MM.1S (cell line): ENCODE results near the gene TMED10.

Source experiments
- DNase-seq: peaks from one replicate; pipeline ENCODE4 v3.0.0-alpha.2; 2015
- H2AFZ ChIP-seq: fragments of 300-600 bp; sonication (generic); 2 replicates; pipeline ENCODE4 v1.6.0; 2016; ENCODE audit warnings: antibody characterized with exemption, low read length
- H3F3A ChIP-seq: fragments of 300-600 bp; sonication (generic); 2 replicates; pipeline ENCODE4 v1.6.1; 2016; ENCODE audit warnings: mild to moderate bottlenecking, antibody characterized with exemption, low read length, moderate library complexity, mixed read lengths; ENCODE audit not compliant: insufficient read depth
- H3K27ac ChIP-seq: fragments of 300-600 bp; sonication (generic); 2 replicates; pipeline ENCODE4 v1.5.1; 2016; ENCODE audit warnings: mild to moderate bottlenecking, low read length
- H3K27me3 ChIP-seq: fragments of 300-600 bp; sonication (generic); replicated peaks from 2 replicates; pipeline ENCODE4 v1.6.0; 2016; ENCODE audit warnings: low read length; ENCODE audit not compliant: insufficient read depth
- H3K36me3 ChIP-seq: fragments of 300-600 bp; sonication (generic); replicated peaks from 2 replicates; pipeline ENCODE4 v1.6.1; 2016; ENCODE audit warnings: mild to moderate bottlenecking, low read length, mixed read lengths; ENCODE audit not compliant: insufficient read depth
- H3K4me1 ChIP-seq: fragments of 300-600 bp; sonication (generic); 2 replicates; pipeline ENCODE4 v1.6.1; 2016; ENCODE audit warnings: low read length, mixed read lengths
- H3K4me2 ChIP-seq: fragments of 300-600 bp; sonication (generic); 2 replicates; pipeline ENCODE4 v1.6.0; 2016; ENCODE audit warnings: low read depth, low read length
- H3K4me3 ChIP-seq: fragments of 300-600 bp; sonication (generic); 2 replicates; pipeline ENCODE4 v1.5.1; 2016; ENCODE audit warnings: low read length, mixed read lengths
- H3K79me2 ChIP-seq: fragments of 300-600 bp; sonication (generic); 2 replicates; pipeline ENCODE4 v1.6.1; 2016; ENCODE audit warnings: mixed run types, low read length, mixed read lengths
- H3K9ac ChIP-seq: fragments of 300-600 bp; sonication (generic); 2 replicates; pipeline ENCODE4 v1.6.1; 2016; ENCODE audit warnings: low read length, mixed read lengths
- H3K9me2 ChIP-seq: fragments of 300-600 bp; sonication (generic); replicated peaks from 2 replicates; pipeline ENCODE4 v1.6.1; 2016; ENCODE audit warnings: mild to moderate bottlenecking, low read length, mixed read lengths; ENCODE audit not compliant: insufficient read depth
- H3K9me3 ChIP-seq: fragments of 300-600 bp; sonication (generic); replicated peaks from 2 replicates; pipeline ENCODE4 v1.6.1; 2016; ENCODE audit warnings: mild to moderate bottlenecking, low read length, mixed read lengths; ENCODE audit not compliant: insufficient read depth
- H4K20me1 ChIP-seq: fragments of 300-600 bp; sonication (generic); 2 replicates; pipeline ENCODE4 v1.6.1; 2016; ENCODE audit warnings: mild to moderate bottlenecking, low read length, moderate library complexity, mixed read lengths; ENCODE audit not compliant: insufficient read depth
- CTCF ChIP-seq: fragments of 300-600 bp; sonication (generic); IDR thresholded peaks from 2 replicates; pipeline ENCODE4 v1.5.1; 2016; ENCODE audit warnings: antibody characterized with exemption, low read length, mixed read lengths
- EZH2 ChIP-seq: fragments of 300-600 bp; sonication (generic); optimal IDR thresholded peaks from 2 replicates; pipeline ENCODE3; 2017; ENCODE audit warnings: low read depth, mild to moderate bottlenecking, antibody characterized with exemption, low read length, mixed read lengths
- EZH2phosphoT487 ChIP-seq: fragments of 300-600 bp; sonication (generic); IDR thresholded peaks from 2 replicates; pipeline ENCODE4 v1.6.1; 2018; ENCODE audit warnings: antibody characterized with exemption, low read length

Gene TMED10

GRCh38 chr14:75191100-75191499 is 14.7 kb upstream of the TMED10 start:
- Histone ChIP-seq H4K20me1 (no peaks in the 10 kb centered on the region), H3K9me3 (no peaks in the 10 kb centered on the region), H3K27ac (no peak overlapping the region), H2AFZ (no peak overlapping the region), H3F3A (0 out of 2 replicates have a peak, but pooled peaks cover 5% of the 10 kb centered on the region), H3K27me3 (no peaks in the 10 kb centered on the region), H3K4me1 (peaks cover 21% of the 10 kb centered on the region), H3K79me2 (no peaks in the 10 kb centered on the region), H3K4me2 (no peak overlapping the region), H3K9me2 (no peaks in the 10 kb centered on the region), H3K4me3 (no peak overlapping the region), H3K9ac (no peak overlapping the region), H3K36me3 (no peaks in the 10 kb centered on the region)
- no peak for TF ChIP-seq CTCF
- DNase-seq, result no peak

- Histone ChIP-seq H3K9me2 (no peaks in the 10 kb centered on the region), H3K27me3 (no peaks in the 10 kb centered on the region), H3K9me3 (no peaks in the 10 kb centered on the region), H3K27ac (no peak overlapping the region), H3F3A (0 out of 2 replicates have a peak, but pooled peaks cover 5% of the 10 kb centered on the region), H3K4me2 (no peak overlapping the region), H3K4me3 (no peak overlapping the region), H2AFZ (no peak overlapping the region), H3K4me1 (peaks cover 21% of the 10 kb centered on the region), H3K9ac (no peak overlapping the region), H4K20me1 (no peaks in the 10 kb centered on the region), H3K79me2 (no peaks in the 10 kb centered on the region), H3K36me3 (no peaks in the 10 kb centered on the region)
- no peak for DNase-seq
- TF ChIP-seq EZH2 (no peak), EZH2phosphoT487 (no peak), CTCF (no peak)
These were observed 13.6 kb upstream of the TMED10 start for GRCh38 chr14:75190023-75190422.

- H3K27ac ChIP-seq, result peak overlapping the region; percentile 67
- no peaks in the 10 kb centered on the region for H4K20me1 ChIP-seq
These were observed 12.3 kb upstream of the TMED10 start for GRCh38 chr14:75188520-75189268.

More at GRCh38 chr14:75188520-75189268, 12.3 kb upstream of the TMED10 start:
- no peaks in the 10 kb centered on the region for H3K36me3 ChIP-seq
- H3K4me2 ChIP-seq, result peak overlapping the region; percentile 43; the same call in 1 of the 2 replicates
- peak; percentile 35 for DNase-seq
- H3K9me2 ChIP-seq, result no peaks in the 10 kb centered on the region
- peaks cover 21% of the 10 kb centered on the region for H3K4me1 ChIP-seq
- H3K9ac ChIP-seq, result no peak overlapping the region; the same call in 1 of the 2 replicates
- TF ChIP-seq CTCF, result no peak
- TF ChIP-seq EZH2phosphoT487, result no peak
- TF ChIP-seq EZH2, result no peak
- no peaks in the 10 kb centered on the region for H3K27me3 ChIP-seq
- no peaks in the 10 kb centered on the region for H3K9me3 ChIP-seq
- H3F3A ChIP-seq, result 0 out of 2 replicates have a peak, but pooled peaks cover 5% of the 10 kb centered on the region
- no peak overlapping the region for H2AFZ ChIP-seq
- no peak overlapping the region for H3K4me3 ChIP-seq
- no peaks in the 10 kb centered on the region for H3K79me2 ChIP-seq
